HEK293 (cell line): Measurements from ENCODE around the gene DENND1A.

Source experiments
- CTCF ChIA-PET: fragments of 350-600 bp; formaldehyde crosslinking; extraction: SDS; loops from one replicate; lab custom pipeline; 2021; ENCODE audit warnings: antibody characterized with exemption; lab: Yijun Ruan, JAX
- POLR2A ChIA-PET: fragments of 300-600 bp; formaldehyde crosslinking; extraction: SDS; loops from one replicate; lab custom pipeline; 2020; ENCODE audit warnings: antibody characterized with exemption, inconsistent platforms; lab: Yijun Ruan, JAX
- H3K27ac ChIP-seq: fragments of 200-500 bp; sonication (Bioruptor generic); 2 replicates; pipeline ENCODE4 v1.5.1; 2014; ENCODE audit warnings: low read depth, low read length, control low read depth, inconsistent platforms; ENCODE audit errors: extremely low read depth
- H3K36me3 ChIP-seq, 2 experiments: fragments of 200-500 bp in 1 of 2; sonication (Bioruptor generic) in 1 of 2; 1 replicate in 1 of 2; 2 replicates in 1 of 2; pipeline ENCODE4 v1.5.1; 2014 to 2017; ENCODE audit warnings: inconsistent platforms in 2 of 2, low read length in 2 of 2; ENCODE audit not compliant: control insufficient read depth in 2 of 2, insufficient read depth in 1 of 2
- H3K4me1 ChIP-seq: fragments of 200-500 bp; sonication (Bioruptor generic); 2 replicates; pipeline ENCODE4 v1.5.1; 2014; ENCODE audit warnings: mild to moderate bottlenecking, low read length, inconsistent platforms; ENCODE audit not compliant: control insufficient read depth, insufficient read depth
- H3K4me3 ChIP-seq: 2 replicates; pipeline ENCODE4 v1.5.1; 2011; ENCODE audit warnings: low read depth, mild to moderate bottlenecking, control low read depth, low read length, moderate library complexity
- H3K9me3 ChIP-seq: fragments of 200-500 bp; sonication (Bioruptor generic); 2 replicates; pipeline ENCODE4 v1.5.1; 2014; ENCODE audit warnings: low read depth, low read length, inconsistent platforms; ENCODE audit not compliant: control insufficient read depth, insufficient read depth
- FEZF1 ChIP-seq: fragments of 450-650 bp; formaldehyde crosslinking; IDR thresholded peaks from 2 replicates; pipeline ENCODE4 v1.5.1; 2016; ENCODE audit warnings: missing biosample characterization, missing genetic modification characterization
- OSR2 ChIP-seq: fragments of 450-650 bp; formaldehyde crosslinking; IDR thresholded peaks from 2 replicates; pipeline ENCODE4 v1.5.1; 2016; ENCODE audit warnings: missing biosample characterization, missing genetic modification characterization
- PRDM10 ChIP-seq: fragments of 450-650 bp; formaldehyde crosslinking; IDR thresholded peaks from 2 replicates; pipeline ENCODE4 v1.5.1; 2016; ENCODE audit warnings: missing biosample characterization, missing genetic modification characterization
- SP7 ChIP-seq: fragments of 450-650 bp; formaldehyde crosslinking; IDR thresholded peaks from 2 replicates; pipeline ENCODE4 v1.5.1; 2016; ENCODE audit warnings: missing biosample characterization, missing genetic modification characterization
- ZFHX2 ChIP-seq: fragments of 450-650 bp; formaldehyde crosslinking; conservative IDR thresholded peaks from 2 replicates; pipeline ENCODE4 v1.5.1; 2016; ENCODE audit warnings: missing biosample characterization, missing genetic modification characterization
- ZFP69B ChIP-seq: fragments of 450-650 bp; formaldehyde crosslinking; IDR thresholded peaks from 2 replicates; pipeline ENCODE4 v1.5.1; 2016; ENCODE audit warnings: missing biosample characterization, missing genetic modification characterization
- ZNF146 ChIP-seq: fragments of 450-650 bp; formaldehyde crosslinking; IDR thresholded peaks from 2 replicates; pipeline ENCODE4 v1.5.1; 2016; ENCODE audit warnings: missing biosample characterization, missing genetic modification characterization
- ZNF350 ChIP-seq: fragments of 450-650 bp; formaldehyde crosslinking; IDR thresholded peaks from 2 replicates; pipeline ENCODE4 v1.5.0; 2017; ENCODE audit warnings: missing biosample characterization, mild to moderate bottlenecking, missing genetic modification characterization
- ZNF488 ChIP-seq: fragments of 450-650 bp; formaldehyde crosslinking; IDR thresholded peaks from 2 replicates; pipeline ENCODE4 v1.5.1; 2016; ENCODE audit warnings: missing biosample characterization, missing genetic modification characterization
- TF ChIP-seq, protein P1 (sequence below): fragments of 450-650 bp; formaldehyde crosslinking; IDR thresholded peaks from 2 replicates; pipeline ENCODE4 v1.5.1; 2016; ENCODE audit warnings: missing biosample characterization, missing genetic modification characterization, low read depth
- TF ChIP-seq, protein P2 (sequence below): fragments of 450-650 bp; formaldehyde crosslinking; IDR thresholded peaks from 2 replicates; pipeline ENCODE4 v1.5.1; 2016; ENCODE audit warnings: missing biosample characterization, missing genetic modification characterization

DENND1A gene

GRCh38 chr9:123776708-123777537 is 153.0 kb downstream of the DENND1A start:
- ChIA-PET CTCF (interaction anchor here (0.6 kb wide), 1 partner anchor 38 kb away, joined by 6 read pairs; no protein-coding TSS in a partner anchor), POLR2A (no interaction called here)
- Histone ChIP-seq H3K4me1 (peaks cover 20% of the 10 kb centered on the region; the same call in 1 of the 2 replicates), H3K4me3 (no peak overlapping the region), H3K9me3 (no peaks in the 10 kb centered on the region)
- no peak for TF ChIP-seq ZFP69B (tag by site-specific recombination)
- no peak for TF ChIP-seq ZNF488 (tag by site-specific recombination)
- no peak for TF ChIP-seq ZNF146 (tag by site-specific recombination)
- TF ChIP-seq OSR2, result peak; percentile 72; the same call in 1 of the 2 replicates
- no peak for TF ChIP-seq FEZF1 (tag by site-specific recombination)
- TF ChIP-seq ZNF350, result peak; percentile 84
- TF ChIP-seq, all 188 proteins: peak for 2
- Histone ChIP-seq H3K36me3 (no peaks in the 10 kb centered on the region), H3K27ac (no peak overlapping the region)

GRCh38 chr9:123775289-123776284 is 154.3 kb downstream of the DENND1A start:
- Histone ChIP-seq H3K9me3 (no peaks in the 10 kb centered on the region), H3K4me1 (peaks cover 24% of the 10 kb centered on the region; the same call in 1 of the 2 replicates), H3K27ac (no peak overlapping the region), H3K4me3 (no peak overlapping the region), H3K36me3 (no peaks in the 10 kb centered on the region)
- ChIA-PET CTCF (interaction anchor here (0.6 kb wide), 1 partner anchor 810 kb away, joined by 3 read pairs; no protein-coding TSS in a partner anchor), POLR2A (no interaction called here)
- TF ChIP-seq, protein P1, sequence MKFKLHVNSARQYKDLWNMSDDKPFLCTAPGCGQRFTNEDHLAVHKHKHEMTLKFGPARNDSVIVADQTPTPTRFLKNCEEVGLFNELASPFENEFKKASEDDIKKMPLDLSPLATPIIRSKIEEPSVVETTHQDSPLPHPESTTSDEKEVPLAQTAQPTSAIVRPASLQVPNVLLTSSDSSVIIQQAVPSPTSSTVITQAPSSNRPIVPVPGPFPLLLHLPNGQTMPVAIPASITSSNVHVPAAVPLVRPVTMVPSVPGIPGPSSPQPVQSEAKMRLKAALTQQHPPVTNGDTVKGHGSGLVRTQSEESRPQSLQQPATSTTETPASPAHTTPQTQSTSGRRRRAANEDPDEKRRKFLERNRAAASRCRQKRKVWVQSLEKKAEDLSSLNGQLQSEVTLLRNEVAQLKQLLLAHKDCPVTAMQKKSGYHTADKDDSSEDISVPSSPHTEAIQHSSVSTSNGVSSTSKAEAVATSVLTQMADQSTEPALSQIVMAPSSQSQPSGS, result no peak
- TF ChIP-seq, protein P2, sequence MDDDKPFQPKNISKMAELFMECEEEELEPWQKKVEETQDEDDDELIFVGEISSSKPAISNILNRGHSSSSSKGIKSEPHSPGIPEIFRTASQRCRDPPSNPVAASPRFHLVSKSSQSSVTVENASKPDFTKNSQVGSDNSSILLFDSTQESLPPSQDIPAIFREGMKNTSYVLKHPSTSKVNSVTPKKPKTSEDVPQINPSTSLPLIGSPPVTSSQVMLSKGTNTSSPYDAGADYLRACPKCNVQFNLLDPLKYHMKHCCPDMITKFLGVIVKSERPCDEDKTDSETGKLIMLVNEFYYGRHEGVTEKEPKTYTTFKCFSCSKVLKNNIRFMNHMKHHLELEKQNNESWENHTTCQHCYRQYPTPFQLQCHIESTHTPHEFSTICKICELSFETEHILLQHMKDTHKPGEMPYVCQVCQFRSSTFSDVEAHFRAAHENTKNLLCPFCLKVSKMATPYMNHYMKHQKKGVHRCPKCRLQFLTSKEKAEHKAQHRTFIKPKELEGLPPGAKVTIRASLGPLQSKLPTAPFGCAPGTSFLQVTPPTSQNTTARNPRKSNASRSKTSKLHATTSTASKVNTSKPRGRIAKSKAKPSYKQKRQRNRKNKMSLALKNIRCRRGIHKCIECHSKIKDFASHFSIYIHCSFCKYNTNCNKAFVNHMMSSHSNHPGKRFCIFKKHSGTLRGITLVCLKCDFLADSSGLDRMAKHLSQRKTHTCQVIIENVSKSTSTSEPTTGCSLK (tag by site-specific recombination), result no peak
- TF ChIP-seq PRDM10 (peak; percentile 86), SP7 (peak; percentile 76), ZFHX2 (peak; percentile 14; the same call in 1 of the 2 replicates)
